GM18507 (cell line): Measurements from ENCODE around the gene CYP8B1.

Source experiments
- DNase-seq: peaks from one replicate; pipeline ENCODE4 v3.0.0; 2011; ENCODE audit warnings: low read depth; ENCODE audit not compliant: insufficient read length; ENCODE audit errors: extremely low spot score
- FAIRE-seq: peaks from 2 replicates; lab custom pipeline; 2011; peaks lifted over from hg19 to GRCh38; lab: Jason Lieb, UNC

Gene CYP8B1

GRCh38 chr3:42856544-42856943 is 19.1 kb downstream of the CYP8B1 start:
- FAIRE-seq (no peak), DNase-seq (no peak)

- FAIRE-seq (no peak), DNase-seq (no peak)
These were observed 19.9 kb downstream of the CYP8B1 start for GRCh38 chr3:42855547-42856380.

GRCh38 chr3:42855219-42855546 is 20.5 kb downstream of the CYP8B1 start:
- FAIRE-seq (no peak), DNase-seq (no peak)

DNA sequence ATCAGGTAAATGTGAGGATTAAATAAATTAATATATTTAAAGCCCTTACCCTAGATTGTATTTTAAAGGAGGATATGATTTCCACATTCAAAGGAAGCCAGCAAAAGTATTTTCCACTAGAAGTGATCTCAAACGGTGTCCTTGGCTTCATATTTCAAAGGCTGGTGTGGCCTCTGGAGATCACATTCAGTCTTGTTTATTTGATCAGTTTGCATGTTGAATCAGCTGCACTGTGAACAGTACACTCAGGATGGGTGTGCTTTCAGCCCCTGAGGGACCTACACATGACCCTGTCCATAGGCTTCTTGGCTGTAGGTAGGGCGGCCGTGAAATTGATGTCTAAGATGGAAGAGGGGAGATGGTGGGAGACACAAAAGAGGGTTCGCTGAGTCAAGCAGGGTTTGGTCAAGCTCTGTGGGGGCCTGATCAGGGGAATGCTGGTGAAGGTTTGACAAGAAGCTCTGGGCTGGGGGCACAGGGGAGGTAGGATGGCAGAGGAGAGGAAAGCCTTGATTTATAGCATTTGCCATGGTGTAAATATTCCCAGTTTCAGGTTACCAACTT is 21.9 kb downstream of the CYP8B1 start:
- FAIRE-seq (no peak), DNase-seq (no peak)

- DNase-seq (no peak), FAIRE-seq (no peak)
These were observed 22.6 kb downstream of the CYP8B1 start for GRCh38 chr3:42853056-42853455.

GRCh38 chr3:42852441-42852840 is 23.2 kb downstream of the CYP8B1 start:
- no peak for DNase-seq
- FAIRE-seq = no peak

DNA sequence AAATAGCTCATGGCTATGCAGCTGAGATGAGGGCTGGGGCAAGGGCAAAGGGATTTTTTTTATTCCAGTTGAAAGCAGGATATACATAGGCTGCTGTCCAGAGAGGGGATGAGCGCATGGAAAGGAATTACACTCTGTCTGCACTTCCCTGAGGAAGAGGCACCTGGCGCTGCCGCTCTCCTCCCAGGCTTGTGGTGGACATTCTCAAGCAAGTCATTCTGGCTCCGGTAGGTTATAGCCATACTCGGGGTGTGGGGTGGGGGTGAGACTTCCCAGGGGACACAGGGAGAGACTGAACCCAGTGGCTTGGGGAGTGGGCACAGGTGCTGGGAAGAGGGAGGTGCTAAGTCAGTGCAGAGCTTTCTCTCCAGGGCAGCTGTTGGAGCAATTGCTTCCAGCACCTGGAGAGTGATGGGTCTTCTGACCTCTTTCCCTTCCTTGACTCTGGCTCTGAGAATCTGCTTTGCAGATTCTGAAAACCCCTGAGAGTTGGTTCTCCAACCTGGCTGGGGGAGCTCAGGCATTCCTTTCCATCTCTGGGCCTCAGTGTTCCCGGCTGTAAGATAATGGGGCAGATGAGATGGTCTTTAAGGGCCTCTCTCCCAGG is 24.3 kb downstream of the CYP8B1 start:
- FAIRE-seq = no peak

DNA sequence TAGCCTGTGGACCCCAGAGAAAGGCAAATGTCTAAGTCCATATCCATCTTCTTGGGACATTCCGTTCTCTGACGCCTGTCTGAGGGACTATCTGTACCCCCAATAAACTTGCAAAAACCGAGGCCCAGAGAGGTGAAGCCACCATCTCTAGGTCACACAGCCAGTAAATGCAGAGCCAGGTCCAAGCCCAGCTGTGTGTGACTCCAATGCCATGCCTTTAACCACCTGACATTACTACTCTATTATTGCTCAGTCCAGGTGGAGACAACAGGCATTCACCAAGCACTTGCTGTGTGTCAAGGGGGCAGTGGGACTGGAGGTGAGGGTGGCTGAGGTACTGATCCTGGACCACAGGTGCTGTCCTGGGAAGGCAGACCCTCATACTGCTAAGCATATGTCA is 25.4 kb downstream of the CYP8B1 start:
- no peak for FAIRE-seq

More for the DNA sequence above, 24.3 kb downstream of the CYP8B1 start:
- DNase-seq = no peak

DNA sequence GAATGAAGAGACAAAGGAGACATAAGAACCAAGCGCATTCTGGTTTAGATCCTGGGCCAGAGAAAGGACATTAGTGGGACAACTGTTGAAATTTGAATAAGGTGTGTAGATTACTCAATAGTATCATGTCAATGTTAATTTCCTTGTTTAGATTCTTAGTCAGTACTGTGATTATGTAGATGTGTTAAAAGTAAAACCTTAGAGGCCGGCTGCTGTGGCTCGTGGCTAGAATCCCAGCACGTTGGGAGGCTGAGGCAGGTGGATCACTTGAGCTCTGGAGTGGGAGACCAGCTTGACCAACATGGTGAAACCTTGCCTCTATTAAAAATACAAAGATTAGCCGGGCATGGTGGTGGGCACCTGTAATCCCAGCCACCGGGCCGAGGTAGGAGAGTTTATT is 26.7 kb downstream of the CYP8B1 start:
- DNase-seq = no peak
- FAIRE-seq = no peak

More for the DNA sequence above, 25.4 kb downstream of the CYP8B1 start:
- no peak for DNase-seq

DNA sequence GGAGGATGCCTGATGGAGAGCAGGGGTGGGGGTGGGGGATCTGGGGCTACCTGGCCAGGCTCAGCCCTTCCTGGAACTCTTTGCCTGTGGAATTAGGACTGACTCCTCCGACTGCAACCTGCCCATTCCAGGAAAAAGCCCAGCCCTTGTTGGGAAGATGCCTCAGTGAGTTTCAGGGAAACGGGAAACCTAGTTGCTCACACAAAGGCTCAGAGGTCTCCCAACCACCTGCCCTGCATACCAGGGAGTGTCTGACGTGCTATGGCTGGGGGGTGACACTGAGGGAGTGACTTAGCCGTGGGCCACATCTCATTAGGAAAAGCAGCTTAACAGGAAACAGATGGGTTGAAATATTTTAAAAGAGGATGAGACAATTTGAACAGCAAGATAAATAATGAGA is 27.9 kb downstream of the CYP8B1 start:
- FAIRE-seq (no peak), DNase-seq (no peak)

- DNase-seq (peak; percentile 30), FAIRE-seq (peak; percentile 65)
These were observed 28.8 kb downstream of the CYP8B1 start for GRCh38 chr3:42846685-42847522.

DNA sequence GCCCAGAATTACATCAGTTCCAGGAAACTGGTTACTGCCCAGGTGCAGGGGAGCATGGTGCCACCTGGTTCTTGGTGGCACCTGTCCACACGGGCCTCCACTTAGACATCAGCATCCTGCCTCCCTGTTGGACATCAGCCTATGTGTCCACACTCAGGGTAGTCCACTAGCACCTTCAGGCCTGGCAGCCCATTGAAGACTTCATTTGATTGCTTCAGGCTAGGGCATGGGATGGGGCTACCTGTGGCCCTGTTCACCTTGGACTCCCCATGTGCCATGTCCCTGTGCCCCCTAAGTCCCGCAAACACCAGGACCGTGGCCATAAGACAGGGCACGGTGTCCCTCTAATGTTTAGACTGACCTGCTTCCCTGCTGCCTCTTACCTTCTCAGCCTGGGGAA is 30.9 kb downstream of the CYP8B1 start:
- DNase-seq = no peak
- FAIRE-seq = no peak

DNA sequence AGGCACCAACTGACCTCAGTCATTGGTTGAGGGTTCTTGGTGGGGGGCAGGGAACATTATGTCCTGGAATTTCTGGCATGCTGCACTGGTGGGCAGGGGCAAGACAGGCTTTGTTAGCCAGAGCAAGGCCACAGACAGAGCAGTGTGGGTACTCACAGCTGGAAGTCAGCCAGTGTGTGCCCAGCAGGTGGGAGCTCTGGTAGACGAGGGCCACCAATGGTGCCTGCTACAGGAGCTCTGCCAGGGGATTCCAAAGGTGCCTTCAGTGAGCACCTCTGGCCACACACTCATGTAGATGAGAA is 31.3 kb downstream of the CYP8B1 start:
- DNase-seq (no peak), FAIRE-seq (no peak)

DNA sequence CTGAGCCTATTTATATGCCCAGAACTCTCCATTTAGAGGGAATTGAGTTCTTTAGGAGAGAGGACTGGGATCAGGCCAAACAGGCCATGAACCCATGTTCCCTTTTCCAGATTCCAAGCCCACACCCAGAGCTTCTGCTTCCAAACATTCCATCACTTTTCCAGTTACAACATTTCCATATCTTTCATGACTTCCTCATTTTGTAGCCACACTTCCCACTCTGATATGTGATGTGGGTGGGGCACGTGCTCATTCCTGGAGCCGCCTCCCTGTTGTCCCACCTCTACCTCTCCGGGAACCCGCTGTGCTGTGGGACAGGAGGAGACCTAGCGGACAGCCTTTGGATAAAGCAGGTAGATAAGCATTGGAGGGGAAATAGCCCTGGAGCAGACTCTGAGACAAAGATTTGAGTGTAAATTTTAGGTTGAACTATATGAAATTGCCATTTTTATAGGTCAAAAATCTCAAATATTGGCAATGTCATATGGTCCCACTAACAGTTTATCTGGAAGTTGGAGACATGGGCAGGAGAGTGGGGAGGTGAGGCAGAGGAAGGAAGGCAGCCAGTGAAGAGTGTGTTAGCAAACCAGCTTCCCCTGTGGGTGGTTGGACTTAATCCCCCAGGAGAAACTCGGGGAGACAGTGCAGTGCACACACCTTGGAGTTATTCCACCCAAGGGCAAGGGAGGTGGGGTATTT is 31.8 kb downstream of the CYP8B1 start:
- no peak for DNase-seq
- no peak for FAIRE-seq

DNA sequence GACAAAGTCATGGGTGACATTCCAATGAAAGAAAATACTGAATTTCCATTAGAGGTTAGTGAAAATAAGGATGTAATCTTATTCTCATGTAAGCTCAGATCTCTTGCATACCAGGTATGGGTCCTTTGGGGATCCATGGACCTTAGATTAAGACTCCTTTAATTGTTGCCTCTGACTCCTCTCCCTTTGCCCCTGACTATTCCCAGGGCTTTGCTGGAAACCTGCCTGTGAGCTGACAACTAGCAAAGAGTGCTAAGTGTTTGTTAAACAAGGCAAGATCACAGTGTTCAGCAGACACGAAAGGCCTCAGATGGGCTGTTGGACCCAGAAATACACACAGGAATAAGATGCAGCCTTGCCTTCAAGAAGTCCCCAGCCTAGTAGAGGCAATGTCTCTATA is 34.3 kb downstream of the CYP8B1 start:
- FAIRE-seq (no peak), DNase-seq (no peak)

GRCh38 chr3:42839616-42840015 is 36.1 kb downstream of the CYP8B1 start:
- peak; percentile 49 for DNase-seq
- FAIRE-seq = peak; percentile 82

DNA sequence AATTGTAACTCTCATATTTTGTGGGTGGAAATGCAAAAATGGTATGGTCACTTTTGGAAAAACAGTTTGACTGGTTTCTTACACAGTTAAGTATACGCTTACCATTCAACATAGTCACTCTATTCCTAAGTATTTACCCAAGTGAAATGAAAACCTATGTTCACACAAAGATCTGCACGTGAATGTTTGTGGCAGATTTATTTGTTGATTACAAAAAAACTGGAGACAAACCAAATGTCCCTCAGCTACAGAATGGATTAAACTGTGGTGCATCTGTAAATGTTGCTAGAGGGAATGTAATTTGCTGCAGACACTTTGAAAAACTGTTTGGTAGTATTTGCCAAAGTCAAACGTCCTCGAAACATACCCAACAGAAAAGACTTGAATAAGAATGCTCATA is 37.1 kb downstream of the CYP8B1 start:
- DNase-seq (no peak), FAIRE-seq (no peak)

DNA sequence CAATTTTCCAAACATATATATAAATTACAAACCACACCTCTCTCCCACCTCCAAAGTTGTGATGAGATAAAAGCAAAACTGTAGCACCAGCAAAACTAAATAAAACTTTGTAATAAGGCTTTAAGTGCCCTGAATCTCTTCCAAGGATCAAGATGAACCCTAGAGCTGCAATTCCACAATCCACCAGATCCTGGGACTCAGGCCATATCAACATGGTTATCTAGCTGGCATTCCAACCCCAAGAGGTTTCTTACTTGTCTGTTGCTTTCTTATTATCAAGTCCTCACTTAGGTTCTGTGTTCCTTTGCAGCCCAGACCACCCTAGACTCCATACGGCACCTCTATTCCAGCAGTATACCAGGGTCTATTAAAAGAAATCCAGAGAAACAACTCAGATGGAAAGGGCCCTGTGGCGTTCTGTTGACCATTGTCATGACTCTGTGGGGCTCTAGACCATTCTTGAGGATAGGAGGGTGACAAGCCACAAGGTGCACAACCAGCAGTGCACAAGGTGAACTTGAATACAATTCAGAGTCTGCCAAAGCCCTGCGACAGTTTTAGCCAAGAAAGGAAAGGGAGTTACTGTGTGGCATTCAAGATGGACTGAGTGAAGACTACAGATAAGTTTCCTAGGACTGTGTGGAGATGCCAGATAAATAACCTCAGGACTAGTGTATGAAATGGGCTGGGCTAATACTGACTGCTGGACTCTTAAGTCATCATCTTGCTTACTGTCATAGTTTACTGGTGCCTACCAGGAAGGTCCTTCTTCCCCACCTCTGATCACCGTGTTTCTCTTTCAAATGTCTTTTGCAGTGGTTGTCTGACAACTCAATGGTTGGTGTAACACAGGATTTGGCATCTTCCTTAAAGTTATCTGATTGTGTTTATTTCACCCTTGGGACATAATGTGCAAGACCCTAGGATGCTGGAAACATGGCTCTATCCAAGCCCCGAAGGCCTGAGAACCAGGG is 39.2 kb downstream of the CYP8B1 start:
- FAIRE-seq (no peak), DNase-seq (no peak)

DNA sequence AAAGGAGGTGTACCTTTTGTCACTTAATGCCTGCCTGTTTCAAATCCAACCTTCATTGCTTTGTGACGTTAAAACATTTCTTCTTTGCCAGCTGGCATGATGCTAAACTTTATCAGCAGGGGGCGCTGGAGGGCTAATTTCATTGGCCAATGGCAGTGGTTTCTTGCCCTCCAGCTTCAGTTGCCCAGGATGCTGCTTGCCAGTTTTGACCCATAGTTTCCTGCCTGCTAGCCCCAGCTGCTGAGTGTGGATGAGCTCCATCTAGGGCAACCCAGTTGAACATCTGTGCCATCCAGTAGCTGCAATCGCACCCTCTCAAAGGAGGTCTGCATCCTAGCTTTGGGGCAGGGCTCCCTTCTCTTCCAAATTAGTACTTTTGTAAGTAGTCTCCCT is 44.4 kb downstream of the CYP8B1 start:
- FAIRE-seq = peak; percentile 75
- peak; percentile 36 for DNase-seq
